Cardiac atrium fibroblast (primary cell): ENCODE results near the gene MRGPRG. TPM values are rescaled to one million over a fixed set of nuclear protein-coding genes. Genes with fewer than 3 reads are reported as not detected.

ENCODE experiments used
- total RNA-seq: library from RNA; depleted of rRNA; stranded (reverse); fragments of >200 nt; gene quantifications from 2 replicates; pipeline ENCODE4 v1.2.3, GENCODE V29; 2015

MRGPRG gene, protein sequence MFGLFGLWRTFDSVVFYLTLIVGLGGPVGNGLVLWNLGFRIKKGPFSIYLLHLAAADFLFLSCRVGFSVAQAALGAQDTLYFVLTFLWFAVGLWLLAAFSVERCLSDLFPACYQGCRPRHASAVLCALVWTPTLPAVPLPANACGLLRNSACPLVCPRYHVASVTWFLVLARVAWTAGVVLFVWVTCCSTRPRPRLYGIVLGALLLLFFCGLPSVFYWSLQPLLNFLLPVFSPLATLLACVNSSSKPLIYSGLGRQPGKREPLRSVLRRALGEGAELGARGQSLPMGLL
- total RNA-seq: not detected in 2 replicates

GRCh38 chr11:3218483-3219280 is at the start of gene MRGPRG:
Gene MRGPRG (minus strand): TSS chr11:3218813. CDS start chr11:3218813, 0 bp downstream.

GRCh38 chr11:3231851-3232744 is 13.5 kb upstream of the MRGPRG start, which contains the start of gene MRGPRE:
Gene MRGPRE (minus strand): TSS chr11:3232417. CDS start chr11:3228799, 3,618 bp downstream.

Other genes with a start within 250 kb of the MRGPRG start
- 43.1 and 72.3 TPM in 2 replicates for gene NAP1L4, start 226.5 kb downstream of the MRGPRG start, total RNA-seq
- 65.0 and 69.3 TPM in 2 replicates for gene CARS1, start 161.4 kb downstream of the MRGPRG start, total RNA-seq
- 32.9 and 33.5 TPM in 2 replicates for gene OSBPL5, start 53.5 kb downstream of the MRGPRG start, total RNA-seq
- not detected in 2 replicates for gene MRGPRE, start 13.6 kb upstream of the MRGPRG start, total RNA-seq
- 11.4 and 12.6 TPM in 2 replicates for gene ZNF195, start 160.3 kb upstream of the MRGPRG start, total RNA-seq